Kasumi-1 (cell line): Measurements from ENCODE around the gene ITGBL1.

Source experiments
- DNase-seq, 2 experiments: peaks; one replicate each; lab custom pipeline; 2025; lab: John Stamatoyannopoulos, UW

ITGBL1 gene

GRCh38 chr13:101450749-101451130, 1.7 kb upstream of the ITGBL1 start:
- DNase-seq: no peak

- no peak for DNase-seq
These were observed 834 bp upstream of the ITGBL1 start for GRCh38 chr13:101451641-101452040.

GRCh38 chr13:101453784-101454201, 1.3 kb downstream of the ITGBL1 start:
- no peak for DNase-seq

- DNase-seq: no peak
These were observed 2.3 kb downstream of the ITGBL1 start for GRCh38 chr13:101454767-101455166.

- DNase-seq: no peak
These were observed 3.4 kb downstream of the ITGBL1 start for GRCh38 chr13:101455863-101456262.

GRCh38 chr13:101457176-101457575, 4.7 kb downstream of the ITGBL1 start:
- DNase-seq: no peak

GRCh38 chr13:101465877-101466276, 13.4 kb downstream of the ITGBL1 start:
- no peak for DNase-seq

GRCh38 chr13:101467415-101467814, 14.9 kb downstream of the ITGBL1 start:
- DNase-seq: no peak

- DNase-seq: no peak
These were observed 21.0 kb downstream of the ITGBL1 start for GRCh38 chr13:101473458-101473857.

- no peak for DNase-seq
These were observed 22.0 kb downstream of the ITGBL1 start for GRCh38 chr13:101474419-101474957.

GRCh38 chr13:101475536-101475935, 23.1 kb downstream of the ITGBL1 start:
- no peak for DNase-seq

GRCh38 chr13:101481421-101481820, 28.9 kb downstream of the ITGBL1 start:
- no peak for DNase-seq

- DNase-seq: no peak
These were observed 34.4 kb downstream of the ITGBL1 start for GRCh38 chr13:101486708-101487437.

GRCh38 chr13:101487438-101487830, 35.0 kb downstream of the ITGBL1 start:
- DNase-seq: no peak

- DNase-seq: no peak
These were observed 36.3 kb downstream of the ITGBL1 start for GRCh38 chr13:101488734-101489133.

GRCh38 chr13:101489643-101490405, 37.3 kb downstream of the ITGBL1 start:
- DNase-seq: no peak

- no peak for DNase-seq
These were observed 38.0 kb downstream of the ITGBL1 start for GRCh38 chr13:101490406-101491015.

GRCh38 chr13:101492251-101492910, 39.9 kb downstream of the ITGBL1 start:
- DNase-seq: no peak

- no peak for DNase-seq
These were observed 41.1 kb downstream of the ITGBL1 start for GRCh38 chr13:101493541-101493940.

- DNase-seq: no peak
These were observed 46.9 kb downstream of the ITGBL1 start for GRCh38 chr13:101499406-101499805.

GRCh38 chr13:101502618-101503017, 50.1 kb downstream of the ITGBL1 start:
- DNase-seq: no peak

GRCh38 chr13:101511161-101511560, 58.7 kb downstream of the ITGBL1 start:
- no peak for DNase-seq
